Erythroblast (primary cell): ENCODE data around the gene SYPL1.

ENCODE experiments used
- DNase-seq, 2 experiments: peaks; one replicate each; lab custom pipeline; 2025; lab: John Stamatoyannopoulos, UW
- GATA1 ChIP-seq: IDR thresholded peaks from 2 replicates; pipeline ENCODE4 v1.6.1; 2011; ENCODE audit warnings: low read depth, mild to moderate bottlenecking, control low read depth, low read length, moderate library complexity
- POLR2A ChIP-seq: IDR thresholded peaks from 2 replicates; pipeline ENCODE4 v1.6.1; 2011; ENCODE audit warnings: mild to moderate bottlenecking, low read length

Gene SYPL1

GRCh38 chr7:106095634-106096033, 16.5 kb downstream of the SYPL1 start:
- TF ChIP-seq POLR2A = no peak
- TF ChIP-seq GATA1 = no peak
- DNase-seq = no peak

- no peak for TF ChIP-seq POLR2A
- no peak for TF ChIP-seq GATA1
- no peak for DNase-seq
These were observed 17.3 kb downstream of the SYPL1 start for GRCh38 chr7:106094780-106095179.

GRCh38 chr7:106092204-106092603, 19.9 kb downstream of the SYPL1 start:
- TF ChIP-seq GATA1 = no peak
- TF ChIP-seq POLR2A = no peak
- DNase-seq = no peak

- no peak for DNase-seq
- TF ChIP-seq POLR2A = no peak
- TF ChIP-seq GATA1 = no peak
These were observed 22.5 kb downstream of the SYPL1 start for GRCh38 chr7:106089647-106090046.

- TF ChIP-seq POLR2A = no peak
- no peak for TF ChIP-seq GATA1
- no peak for DNase-seq
These were observed 24.1 kb downstream of the SYPL1 start for GRCh38 chr7:106088014-106088413.

- DNase-seq = no peak
- TF ChIP-seq POLR2A (no peak), GATA1 (no peak)
These were observed 26.1 kb downstream of the SYPL1 start for GRCh38 chr7:106086062-106086461.

GRCh38 chr7:106085015-106085414, 27.1 kb downstream of the SYPL1 start:
- TF ChIP-seq POLR2A (no peak), GATA1 (no peak)
- DNase-seq = no peak

DNA sequence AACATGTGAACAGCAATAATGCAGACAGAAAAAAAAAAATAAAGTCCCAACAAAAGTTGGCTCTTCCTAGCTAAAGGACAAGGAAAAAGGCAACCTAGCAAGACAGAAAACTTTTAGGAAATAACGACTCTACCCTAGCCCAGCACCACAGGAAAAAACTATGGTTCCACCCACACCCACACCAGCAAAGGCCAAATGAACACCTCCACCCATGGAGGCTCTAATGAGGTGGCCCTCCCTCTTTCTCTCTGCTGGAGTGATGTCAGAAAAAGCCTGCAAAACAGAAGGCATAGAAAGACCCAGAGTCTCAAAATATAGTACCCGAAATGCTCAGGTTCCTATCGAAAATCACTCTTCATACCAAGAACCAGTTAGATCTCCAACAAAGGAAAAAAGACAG, 28.4 kb downstream of the SYPL1 start:
- TF ChIP-seq GATA1 (no peak), POLR2A (no peak)
- DNase-seq = no peak

- DNase-seq = no peak
- no peak for TF ChIP-seq GATA1
- TF ChIP-seq POLR2A = no peak
These were observed 29.8 kb downstream of the SYPL1 start for GRCh38 chr7:106082087-106082854.

GRCh38 chr7:106080300-106080987, 31.7 kb downstream of the SYPL1 start:
- DNase-seq = no peak
- TF ChIP-seq GATA1 (no peak), POLR2A (no peak)

DNA sequence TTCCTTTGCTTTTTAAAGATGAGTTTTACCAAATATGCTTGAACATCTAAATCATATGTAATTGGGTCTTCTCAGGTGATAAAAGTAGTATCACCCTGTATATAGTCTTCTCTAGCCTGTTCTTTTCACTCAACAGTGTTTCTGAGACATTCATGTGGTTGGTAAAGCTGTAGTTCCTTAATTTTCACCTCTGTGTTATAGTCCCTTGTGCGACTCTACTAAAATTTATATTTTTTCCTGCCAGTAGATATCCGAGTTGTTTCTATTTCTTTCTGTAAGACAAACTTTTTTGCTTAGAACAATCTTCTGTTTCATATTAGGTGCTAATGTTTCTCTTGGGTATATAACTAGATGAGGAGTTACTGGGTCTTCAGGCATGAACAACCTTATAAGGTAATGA, 35.6 kb downstream of the SYPL1 start:
- no peak for DNase-seq
- TF ChIP-seq POLR2A = no peak
- TF ChIP-seq GATA1 = no peak

DNA sequence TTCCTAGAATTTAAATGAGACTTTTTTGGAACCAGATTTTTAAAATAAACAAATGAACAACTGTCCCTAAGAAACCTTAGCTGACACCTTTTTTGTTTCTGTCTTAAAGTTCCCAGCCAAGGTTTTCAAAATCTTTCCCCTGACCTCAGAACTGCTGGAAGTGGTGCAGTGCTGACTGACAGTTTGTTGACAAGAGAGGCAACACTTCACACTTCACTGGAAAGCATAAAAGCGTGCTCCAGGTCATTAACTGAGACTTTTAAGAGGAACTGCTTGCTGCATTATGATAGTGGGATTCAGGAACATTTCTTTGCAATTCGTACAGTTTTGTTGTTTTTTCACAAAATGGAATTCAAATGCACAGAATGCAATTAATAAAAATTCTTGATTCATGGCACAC, 36.2 kb downstream of the SYPL1 start:
- TF ChIP-seq POLR2A (no peak), GATA1 (no peak)
- no peak for DNase-seq

- no peak for DNase-seq
- TF ChIP-seq POLR2A = no peak
- no peak for TF ChIP-seq GATA1
These were observed 37.9 kb downstream of the SYPL1 start for GRCh38 chr7:106074257-106074656.

DNA sequence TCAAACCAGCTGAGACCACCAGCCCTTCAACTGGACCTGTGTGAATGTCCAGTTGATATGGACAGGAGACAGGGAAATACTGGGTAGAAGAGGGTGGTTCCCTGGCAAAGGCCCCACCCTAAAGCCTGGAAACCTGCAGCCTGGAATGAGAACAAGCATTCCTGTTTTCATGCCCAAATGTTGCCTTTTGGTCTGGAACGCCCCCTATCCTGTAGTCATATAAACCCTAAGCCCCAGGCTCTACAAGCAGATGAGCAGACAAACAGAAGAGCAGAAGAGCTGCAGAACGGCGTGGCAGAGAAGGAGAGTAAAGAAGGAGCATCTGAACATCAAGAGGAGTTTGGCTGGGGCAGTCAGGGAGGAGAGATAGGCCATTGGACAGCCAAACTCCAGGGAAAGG, 38.4 kb downstream of the SYPL1 start:
- TF ChIP-seq POLR2A = no peak
- TF ChIP-seq GATA1 = no peak
- no peak for DNase-seq
